Cardiac muscle cell (in vitro differentiated cells and primary cell): ENCODE measurements around the gene RBBP8NL. TPM values are rescaled to one million over a fixed set of nuclear protein-coding genes. Genes with fewer than 3 reads are reported as not detected.

ENCODE experiments used
- DNase-seq, 2 donors: peaks; one replicate each; pipeline versions ENCODE4 v3.0.0 to v3.0.0-alpha.2; 2010 to 2017; ENCODE audit warnings: low read depth in 1 of 2, low spot score in 1 of 2
- H3K27ac ChIP-seq: fragments of 200-600 bp; sonication (generic); 2 replicates; pipeline ENCODE4 v1.5.1; 2016
- H3K27me3 ChIP-seq: fragments of 200-600 bp; sonication (generic); 2 replicates; pipeline ENCODE4 v1.6.0; 2016; ENCODE audit warnings: control low read depth
- H3K36me3 ChIP-seq: fragments of 200-600 bp; sonication (generic); 2 replicates; pipeline ENCODE4 v1.5.1; 2016; ENCODE audit warnings: control low read depth
- H3K4me1 ChIP-seq: fragments of 200-600 bp; sonication (generic); 2 replicates; pipeline ENCODE4 v1.8.1; 2017; ENCODE audit warnings: low read depth, mild to moderate bottlenecking, mixed run types
- H3K4me3 ChIP-seq: fragments of 200-600 bp; sonication (generic); 2 replicates; pipeline ENCODE4 v1.5.1; 2016; ENCODE audit warnings: mild to moderate bottlenecking
- H3K9me3 ChIP-seq: fragments of 200-600 bp; sonication (generic); 2 replicates; pipeline ENCODE4 v1.5.1; 2017; ENCODE audit warnings: low read depth, mild to moderate bottlenecking, control low read depth
- CTCF ChIP-seq: IDR thresholded peaks from 2 replicates; pipeline ENCODE4 v1.5.1; 2012; ENCODE audit warnings: low read depth, mild to moderate bottlenecking, low read length
- polyA plus RNA-seq: library from polyadenylated mRNA; unstranded; fragments of >200 nt; fragmentation: Nextera tagmentation; extraction: Ambion mirVana; gene quantifications from 2 replicates; pipeline ENCODE4 v1.2.1, GENCODE V29; 2016
- total RNA-seq: library from RNA; depleted of rRNA; stranded (reverse); fragments of >200 nt; gene quantifications from 2 replicates; pipeline ENCODE4 v1.2.3, GENCODE V29; 2016

Gene RBBP8NL
- total and polyA plus RNA-seq, 2 experiments from 2014 or later = not detected

GRCh38 chr20:62402456-62403150 is 24.7 kb downstream of the RBBP8NL start:
- TF ChIP-seq CTCF = no peak
- no peak overlapping the region for H3K4me3 ChIP-seq
- no peaks in the 10 kb centered on the region for H3K9me3 ChIP-seq
- no peak overlapping the region for H3K27ac ChIP-seq
- DNase-seq = no peak
- no peaks in the 10 kb centered on the region for H3K27me3 ChIP-seq
- no peaks in the 10 kb centered on the region for H3K36me3 ChIP-seq
- H3K4me1 ChIP-seq = peaks cover 14% of the 10 kb centered on the region

- no peak overlapping the region for H3K27ac ChIP-seq
- no peaks in the 10 kb centered on the region for H3K27me3 ChIP-seq
- TF ChIP-seq CTCF = peak; percentile 10
- peaks cover 10% of the 10 kb centered on the region for H3K4me1 ChIP-seq
- no peak overlapping the region for H3K4me3 ChIP-seq
- H3K36me3 ChIP-seq = no peaks in the 10 kb centered on the region
- DNase-seq = peak in 1 of 2 donors; percentile 49
- no peaks in the 10 kb centered on the region for H3K9me3 ChIP-seq
Observed at GRCh38 chr20:62401331-62401779, 26.0 kb downstream of the RBBP8NL start.

- no peaks in the 10 kb centered on the region for H3K36me3 ChIP-seq
- no peak overlapping the region for H3K4me3 ChIP-seq
- no peaks in the 10 kb centered on the region for H3K9me3 ChIP-seq
- H3K27me3 ChIP-seq = no peaks in the 10 kb centered on the region
- no peak for TF ChIP-seq CTCF
- H3K27ac ChIP-seq = no peak overlapping the region
- DNase-seq = no peak
- peaks cover 2% of the 10 kb centered on the region for H3K4me1 ChIP-seq
Observed at GRCh38 chr20:62400541-62400940, 26.8 kb downstream of the RBBP8NL start.

GRCh38 chr20:62400021-62400420 is 27.3 kb downstream of the RBBP8NL start:
- no peak overlapping the region for H3K4me3 ChIP-seq
- H3K36me3 ChIP-seq = no peaks in the 10 kb centered on the region
- DNase-seq = no peak
- no peak for TF ChIP-seq CTCF
- no peaks in the 10 kb centered on the region for H3K27me3 ChIP-seq
- no peaks in the 10 kb centered on the region for H3K9me3 ChIP-seq
- no peak overlapping the region for H3K27ac ChIP-seq
- H3K4me1 ChIP-seq = no peaks in the 10 kb centered on the region

- Histone ChIP-seq H3K4me1 (no peaks in the 10 kb centered on the region), H3K36me3 (no peaks in the 10 kb centered on the region), H3K27me3 (no peaks in the 10 kb centered on the region), H3K4me3 (no peak overlapping the region), H3K9me3 (no peaks in the 10 kb centered on the region), H3K27ac (no peak overlapping the region)
- no peak for DNase-seq
- TF ChIP-seq CTCF = no peak
Observed at GRCh38 chr20:62398120-62398821, 29.1 kb downstream of the RBBP8NL start.
